B cell (primary cell): ENCODE data around the gene RTCB. TPM values are rescaled to one million over a fixed set of nuclear protein-coding genes. Genes with fewer than 3 reads are reported as not detected.

ENCODE experiments used
- ATAC-seq: fragments of 200-7000 bp; cut with Tn5 transposase; one replicate; pipeline ENCODE4 v1.10.0; 2021; ENCODE audit warnings: low read depth, mild to moderate bottlenecking, moderate number of reproducible peaks, moderate library complexity
- CTCF ChIA-PET: fragments of 350-600 bp; sonication (Branson Sonifier 250); formaldehyde crosslinking; loops from one replicate; lab custom pipeline; 2021; ENCODE audit warnings: antibody characterized with exemption, inconsistent platforms; lab: Charles Lee
- POLR2A ChIA-PET: fragments of 350-600 bp; sonication (Branson Sonifier 250); formaldehyde crosslinking; loops from one replicate; lab custom pipeline; 2021; ENCODE audit warnings: antibody characterized with exemption; lab: Charles Lee
- DNase-seq: peaks from one replicate; pipeline ENCODE4 v3.0.0; 2013
- H2AFZ ChIP-seq: 2 replicates; pipeline ENCODE4 v1.6.1; 2012; ENCODE audit warnings: mild to moderate bottlenecking, low read depth, low read length; ENCODE audit not compliant: insufficient read depth, poor library complexity, severe bottlenecking
- H3K27ac ChIP-seq, 2 donors: 1 replicate in 1 of 2; 2 replicates in 1 of 2; pipeline ENCODE4 v1.5.1; 2012 to 2013; ENCODE audit warnings: low read length in 2 of 2, mild to moderate bottlenecking in 2 of 2, moderate library complexity in 1 of 2
- H3K27me3 ChIP-seq, 4 experiments: fragments of 200-600 bp in 1 of 4; sonication (generic) in 1 of 4; replicated peaks in 1 of 4; 1 replicate in 2 of 4; 2 replicates in 2 of 4; pipeline versions ENCODE4 v1.6.1 to v1.7.0; 2013 to 2016; ENCODE audit warnings: low read length in 3 of 4, mild to moderate bottlenecking in 2 of 4, mixed read lengths in 1 of 4, moderate library complexity in 1 of 4; ENCODE audit not compliant: insufficient read depth in 4 of 4, control insufficient read depth in 3 of 4; ENCODE audit errors: control extremely low read depth in 1 of 4
- H3K36me3 ChIP-seq, 2 experiments: replicated peaks in 1 of 2; 1 replicate in 1 of 2; 2 replicates in 1 of 2; pipeline versions ENCODE4 v1.6.1 to v1.7.1; 2013; ENCODE audit warnings: low read length in 1 of 2; ENCODE audit not compliant: insufficient read depth in 2 of 2, control insufficient read depth in 1 of 2; ENCODE audit errors: control extremely low read depth in 1 of 2, extremely low read depth in 1 of 2
- H3K4me1 ChIP-seq, 2 donors: fragments of 200-600 bp in 1 of 2; sonication (generic) in 1 of 2; 1 replicate in 1 of 2; 2 replicates in 1 of 2; pipeline versions ENCODE4 v1.5.1 to v1.6.1; 2013 to 2017; ENCODE audit warnings: low read length in 2 of 2; ENCODE audit not compliant: control insufficient read depth in 2 of 2, insufficient read depth in 2 of 2
- H3K4me2 ChIP-seq: replicated peaks from 2 replicates; pipeline ENCODE3; 2012; ENCODE audit warnings: mild to moderate bottlenecking, low read depth, low read length; ENCODE audit not compliant: poor library complexity, severe bottlenecking
- H3K4me3 ChIP-seq, 5 experiments: fragments of 200-600 bp in 1 of 5; sonication (generic) in 1 of 5; 1 replicate in 3 of 5; 2 replicates in 2 of 5; pipeline versions ENCODE4 v1.5.1 to v1.7.0; 2011 to 2016; ENCODE audit warnings: low read length in 4 of 5, mild to moderate bottlenecking in 4 of 5, low read depth in 2 of 5, control low read depth in 1 of 5, moderate library complexity in 1 of 5; ENCODE audit not compliant: insufficient read depth in 1 of 5; ENCODE audit errors: control extremely low read depth in 1 of 5, extremely low read depth in 1 of 5
- H3K79me2 ChIP-seq: fragments of 200-600 bp; sonication (generic); one replicate; pipeline ENCODE4 v1.6.0; 2016; ENCODE audit warnings: low read length; ENCODE audit not compliant: control insufficient read depth, insufficient read depth
- H3K9ac ChIP-seq: fragments of 200-600 bp; sonication (generic); 2 replicates; pipeline ENCODE4 v1.6.1; 2017; ENCODE audit warnings: mild to moderate bottlenecking, low read length, moderate library complexity
- H3K9me3 ChIP-seq, 3 donors: one replicate each; pipeline versions ENCODE4 v1.6.1 to v1.7.1; 2013; ENCODE audit warnings: low read length in 2 of 3; ENCODE audit not compliant: control insufficient read depth in 2 of 3, insufficient read depth in 1 of 3; ENCODE audit errors: control extremely low read depth in 1 of 3
- H4K20me1 ChIP-seq: 2 replicates; pipeline ENCODE4 v1.6.0; 2012; ENCODE audit warnings: mild to moderate bottlenecking, low read length; ENCODE audit not compliant: insufficient read depth, control insufficient read depth, poor library complexity, severe bottlenecking
- H3K27ac Mint-ChIP-seq: one replicate; pipeline ENCODE4 v1.8.0; 2021; ENCODE audit warnings: mixed read lengths
- H3K27me3 Mint-ChIP-seq: one replicate; pipeline ENCODE4 v1.8.0; 2021; ENCODE audit warnings: mixed read lengths
- H3K4me1 Mint-ChIP-seq: one replicate; pipeline ENCODE4 v1.8.0; 2021; ENCODE audit warnings: mixed read lengths
- H3K4me3 Mint-ChIP-seq: one replicate; pipeline ENCODE4 v1.8.0; 2021; ENCODE audit warnings: mixed read lengths
- H3K9me3 Mint-ChIP-seq: one replicate; pipeline ENCODE4 v1.8.0; 2022; ENCODE audit warnings: mixed read lengths; ENCODE audit not compliant: insufficient read depth
- CTCF ChIP-seq: fragments of 200-600 bp; IDR thresholded peaks from one replicate; pipeline ENCODE4 v1.8.0; 2022; ENCODE audit warnings: antibody characterized with exemption, mild to moderate bottlenecking
- EZH2 ChIP-seq: IDR thresholded peaks from 2 replicates; pipeline ENCODE4 v1.6.1; 2012; ENCODE audit warnings: borderline replicate concordance, low read depth, mild to moderate bottlenecking, moderate library complexity, low read length; ENCODE audit not compliant: insufficient read depth, poor library complexity, severe bottlenecking
- WGBS: methylation state at CpG from one replicate; pipeline ENCODE4 v1.1.5; 2013; ENCODE audit warnings: missing lambda C conversion rate; ENCODE audit not compliant: insufficient coverage; 5-methylcytosine and 5-hydroxymethylcytosine counted together
- intact Hi-C: fragments of 100-400 bp; cut with micrococcal nuclease; formaldehyde crosslinking; loops from one replicate; pipeline ENCODE4 v1.10.0; 2022
- polyA plus RNA-seq: library from polyadenylated mRNA; depleted of rRNA; stranded (reverse); fragments of >200 nt; gene quantifications from 2 replicates; pipeline ENCODE4 v1.2.3, GENCODE V29; 2012
- total RNA-seq, 2 donors: library from RNA; stranded (reverse); fragments of 120-200 nt in 1 of 2; gene quantifications; 1 replicate in 1 of 2; 2 replicates in 1 of 2; pipeline versions ENCODE4 v1.2.3 to v1.2.4, GENCODE V29; 2013 to 2022

RTCB gene
- total and polyA plus RNA-seq, 2 donors (not counting 1 experiment from before 2014, with no cell fraction given), result 32.8 to 60.1 TPM

GRCh38 chr22:32354360-32355351, 57.4 kb downstream of the RTCB start:
- H3K4me3 Mint-ChIP-seq, result no peak overlapping the region
- Histone ChIP-seq H3K4me1 (no peaks in the 10 kb centered on the region), H3K4me2 (no peak overlapping the region), H3K9me3 (peaks cover 0 to 22% (median 0%) of the 10 kb centered on the region in 3 donors), H3K79me2 (no peaks in the 10 kb centered on the region), H3K9ac (no peak overlapping the region), H3K27me3 (no peaks in the 10 kb centered on the region), H3K27ac (no peak overlapping the region), H3K4me3 (no peak overlapping the region), H3K36me3 (no peaks in the 10 kb centered on the region), H4K20me1 (no peaks in the 10 kb centered on the region), H2AFZ (no peak overlapping the region)
- ATAC-seq (no peak), DNase-seq (no peak)
- intact Hi-C loops, result no loop called here
- peaks cover 3% of the 10 kb centered on the region for H3K9me3 Mint-ChIP-seq
- CTCF ChIA-PET, result no interaction called here
- H3K27me3 Mint-ChIP-seq, result peaks cover 4% of the 10 kb centered on the region
- H3K27ac Mint-ChIP-seq, result no peak overlapping the region
- no peaks in the 10 kb centered on the region for H3K4me1 Mint-ChIP-seq
- no peak for TF ChIP-seq EZH2
- TF ChIP-seq CTCF, result no peak
- POLR2A ChIA-PET, result no interaction called here
- 96% methylated on average over 27 of the region's 30 CpGs for WGBS

GRCh38 chr22:32353840-32354239, 58.2 kb downstream of the RTCB start:
- POLR2A ChIA-PET, result no interaction called here

More at GRCh38 chr22:32353840-32354239, 58.2 kb downstream of the RTCB start:
- Mint-ChIP-seq H3K4me1 (no peaks in the 10 kb centered on the region), H3K9me3 (peaks cover 3% of the 10 kb centered on the region), H3K27me3 (peaks cover 4% of the 10 kb centered on the region), H3K4me3 (no peak overlapping the region), H3K27ac (no peak overlapping the region)
- H2AFZ ChIP-seq, result no peak overlapping the region
- 90% methylated on average over 15 of the region's 19 CpGs for WGBS
- no peak overlapping the region for H3K4me3 ChIP-seq
- CTCF ChIA-PET, result no interaction called here
- no peak overlapping the region for H3K4me2 ChIP-seq
- peaks cover 0 to 22% (median 0%) of the 10 kb centered on the region in 3 donors for H3K9me3 ChIP-seq
- H3K27me3 ChIP-seq, result no peaks in the 10 kb centered on the region
- H3K4me1 ChIP-seq, result no peaks in the 10 kb centered on the region
- no peak overlapping the region for H3K27ac ChIP-seq
- no peaks in the 10 kb centered on the region for H3K36me3 ChIP-seq
- no peaks in the 10 kb centered on the region for H3K79me2 ChIP-seq
- H4K20me1 ChIP-seq, result no peaks in the 10 kb centered on the region
- ATAC-seq (no peak), DNase-seq (no peak)
- intact Hi-C loops, result no loop called here
- no peak for TF ChIP-seq EZH2
- no peak for TF ChIP-seq CTCF
- no peak overlapping the region for H3K9ac ChIP-seq
